ENCODE data around the gene WDR83.
"Not testable (repeated sequence)": the region's sequence is repeated elsewhere in the genome, so short reads cannot be mapped to it uniquely, and the experiment has no call there.

WDR83 gene

GRCh38 chr19:12692960-12693359 is 26.4 kb downstream of the WDR83 start:
- Mint-ChIP-seq H3K27me3 (no peaks in the 10 kb centered on the region), H3K9me3 (no peaks in the 10 kb centered on the region), H3K4me1 (peaks cover 6% of the 10 kb centered on the region), H3K27ac (no peak overlapping the region), H3K4me3 (no peak overlapping the region), H3K36me3 (no peaks in the 10 kb centered on the region)

GRCh38 chr19:12694641-12695040 is 28.0 kb downstream of the WDR83 start:
- Mint-ChIP-seq H3K4me3 (peak overlapping the region; percentile 90), H3K27ac (no peak overlapping the region), H3K36me3 (peaks cover 2% of the 10 kb centered on the region), H3K4me1 (peaks cover 13% of the 10 kb centered on the region), H3K9me3 (no peaks in the 10 kb centered on the region), H3K27me3 (no peaks in the 10 kb centered on the region)

GRCh38 chr19:12695096-12695495 is 28.5 kb downstream of the WDR83 start:
- Mint-ChIP-seq H3K27me3 (no peaks in the 10 kb centered on the region), H3K27ac (no peak overlapping the region), H3K36me3 (peaks cover 2% of the 10 kb centered on the region), H3K4me3 (peak overlapping the region; percentile 90), H3K4me1 (peaks cover 13% of the 10 kb centered on the region), H3K9me3 (no peaks in the 10 kb centered on the region)

- Mint-ChIP-seq H3K27ac (no peak overlapping the region), H3K36me3 (peaks cover 2% of the 10 kb centered on the region), H3K9me3 (no peaks in the 10 kb centered on the region), H3K4me3 (peak overlapping the region; percentile 90), H3K4me1 (peaks cover 13% of the 10 kb centered on the region), H3K27me3 (no peaks in the 10 kb centered on the region)
These were observed 28.9 kb downstream of the WDR83 start for GRCh38 chr19:12695514-12695913.

- H3K27ac Mint-ChIP-seq: peak overlapping the region; percentile 91
These were observed 29.4 kb downstream of the WDR83 start for GRCh38 chr19:12695997-12696365.

GRCh38 chr19:12696366-12697335 is 30.0 kb downstream of the WDR83 start, which contains the start of gene FBXW9:
FBXW9 (minus strand) TSS chr19:12696631; CDS start chr19:12696581, 50 bp downstream.
- Mint-ChIP-seq H3K4me3 (peak within 1 kb of the TSS; percentile 90), H3K9me3 (no peaks in the 10 kb centered on the region), H3K27ac (peak within 1 kb of the TSS; percentile 91), H3K27me3 (no peaks in the 10 kb centered on the region), H3K4me1 (peaks cover 13% of the 10 kb centered on the region), H3K36me3 (peaks cover 2% of the 10 kb centered on the region)

More at GRCh38 chr19:12695997-12696365, 29.4 kb downstream of the WDR83 start:
- Mint-ChIP-seq H3K4me1 (peaks cover 13% of the 10 kb centered on the region), H3K27me3 (no peaks in the 10 kb centered on the region), H3K9me3 (no peaks in the 10 kb centered on the region), H3K4me3 (peak overlapping the region; percentile 90), H3K36me3 (peaks cover 2% of the 10 kb centered on the region)

DNA sequence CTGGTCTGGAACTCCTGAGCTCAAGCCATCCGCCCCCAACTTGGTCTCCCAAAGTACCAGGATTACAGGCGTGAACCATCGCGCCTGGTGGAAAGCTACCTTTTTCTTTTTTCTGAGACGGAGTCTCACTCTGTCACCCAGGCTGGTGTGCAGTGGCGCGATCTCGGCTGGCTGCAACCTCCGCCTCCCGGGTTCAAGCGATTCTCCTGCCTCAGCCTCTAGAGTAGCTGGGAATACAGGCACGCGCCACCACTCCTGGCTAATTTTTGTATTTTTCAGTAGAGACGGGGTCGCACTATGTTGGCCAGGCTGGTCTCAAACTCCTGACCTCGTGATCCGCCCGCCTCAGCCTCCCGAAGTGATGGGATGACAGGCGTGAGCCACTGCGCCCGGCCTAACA is 30.8 kb downstream of the WDR83 start:
- peaks cover 13% of the 10 kb centered on the region for H3K4me1 Mint-ChIP-seq
- H3K27me3 Mint-ChIP-seq, H3K27ac Mint-ChIP-seq, H3K36me3 Mint-ChIP-seq, H3K9me3 Mint-ChIP-seq: not testable (repeated sequence)
- H3K4me3 Mint-ChIP-seq: peak overlapping the region; percentile 7

- Mint-ChIP-seq H3K36me3 (peaks cover 6% of the 10 kb centered on the region), H3K27me3 (no peaks in the 10 kb centered on the region), H3K4me3 (peak overlapping the region; percentile 77), H3K27ac (no peak overlapping the region), H3K9me3 (no peaks in the 10 kb centered on the region), H3K4me1 (peaks cover 13% of the 10 kb centered on the region)
These were observed 31.5 kb downstream of the WDR83 start for GRCh38 chr19:12698138-12698537.

GRCh38 chr19:12701596-12702282 is 35.1 kb downstream of the WDR83 start:
- Mint-ChIP-seq H3K4me1 (peaks cover 10% of the 10 kb centered on the region), H3K9me3 (no peaks in the 10 kb centered on the region), H3K4me3 (no peak overlapping the region), H3K27me3 (no peaks in the 10 kb centered on the region), H3K27ac (no peak overlapping the region), H3K36me3 (peaks cover 8% of the 10 kb centered on the region)

- Mint-ChIP-seq H3K27ac (peak overlapping the region; percentile 30), H3K4me1 (peaks cover 6% of the 10 kb centered on the region), H3K4me3 (no peak overlapping the region), H3K9me3 (no peaks in the 10 kb centered on the region), H3K36me3 (peaks cover 8% of the 10 kb centered on the region), H3K27me3 (no peaks in the 10 kb centered on the region)
These were observed 36.4 kb downstream of the WDR83 start for GRCh38 chr19:12703046-12703445.

DNA sequence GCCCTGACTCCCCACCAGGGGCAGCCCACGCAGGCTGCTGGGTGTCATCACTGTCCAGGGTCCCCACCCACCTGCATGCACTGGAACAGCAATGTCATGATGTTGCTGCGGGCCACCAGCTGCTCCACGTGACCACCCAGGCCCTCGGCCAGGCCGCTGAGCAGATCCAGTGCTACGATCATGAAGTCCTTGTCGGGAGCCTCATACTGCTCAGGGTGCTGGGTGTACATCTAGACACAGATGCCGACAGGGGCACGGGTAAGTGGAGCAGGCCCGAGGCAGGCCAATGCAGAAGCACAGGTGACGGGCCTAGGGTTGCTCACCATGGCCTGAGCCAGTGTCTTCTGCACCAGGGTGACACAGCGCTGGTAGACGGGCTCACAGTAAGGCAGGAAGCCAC is 38.6 kb downstream of the WDR83 start:
- Mint-ChIP-seq H3K9me3 (no peaks in the 10 kb centered on the region), H3K4me1 (no peaks in the 10 kb centered on the region), H3K36me3 (peaks cover 8% of the 10 kb centered on the region), H3K27me3 (no peaks in the 10 kb centered on the region), H3K4me3 (no peak overlapping the region), H3K27ac (no peak overlapping the region)

GRCh38 chr19:12705654-12706331 is 39.2 kb downstream of the WDR83 start:
- Mint-ChIP-seq H3K4me1 (no peaks in the 10 kb centered on the region), H3K27ac (no peak overlapping the region), H3K4me3 (no peak overlapping the region), H3K36me3 (peaks cover 11% of the 10 kb centered on the region), H3K27me3 (no peaks in the 10 kb centered on the region), H3K9me3 (no peaks in the 10 kb centered on the region)

DNA sequence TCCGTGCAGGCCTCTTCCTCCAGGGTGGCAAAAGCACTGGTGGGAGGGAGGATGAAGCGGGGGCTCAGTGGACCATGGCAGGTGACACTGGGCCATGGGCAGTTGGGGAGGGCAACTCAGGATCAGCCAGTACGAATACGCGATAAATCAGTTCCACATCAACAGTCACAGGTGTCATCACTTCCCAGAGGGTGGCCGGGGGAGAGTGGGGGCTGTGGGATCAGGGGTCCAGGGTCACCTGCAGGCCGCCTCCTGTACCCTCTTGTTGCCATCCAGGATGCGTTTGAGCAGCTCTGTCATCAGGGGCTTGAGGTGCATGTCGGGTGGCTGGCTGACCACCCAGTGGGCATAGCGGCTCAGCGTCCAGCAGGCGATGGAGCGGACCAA is 39.7 kb downstream of the WDR83 start:
- Mint-ChIP-seq H3K27me3 (no peaks in the 10 kb centered on the region), H3K4me1 (no peaks in the 10 kb centered on the region), H3K27ac (no peak overlapping the region), H3K9me3 (no peaks in the 10 kb centered on the region), H3K36me3 (peaks cover 11% of the 10 kb centered on the region), H3K4me3 (no peak overlapping the region)

DNA sequence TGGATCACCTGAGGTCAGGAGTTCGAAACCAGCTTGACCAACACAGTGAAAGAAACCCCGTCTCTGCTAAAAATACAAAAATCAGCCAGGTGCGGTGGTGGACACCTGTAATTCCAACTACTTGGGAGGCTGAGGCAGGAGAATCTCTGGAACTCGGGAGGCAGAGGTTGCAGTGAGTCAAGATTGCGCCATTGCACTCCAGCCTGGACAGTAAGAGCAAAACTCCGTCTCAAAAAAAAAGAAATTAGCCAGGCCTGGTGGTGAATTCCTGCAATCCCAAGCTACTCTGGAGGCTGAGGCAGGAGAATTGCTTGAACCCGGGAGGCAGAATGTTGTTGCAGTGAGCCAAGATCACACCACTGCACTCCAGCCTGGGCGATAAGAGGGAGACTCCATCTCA is 42.0 kb downstream of the WDR83 start:
- H3K4me3 Mint-ChIP-seq: no peak overlapping the region
- H3K27ac Mint-ChIP-seq: no peak overlapping the region
- H3K27me3 Mint-ChIP-seq: no peaks in the 10 kb centered on the region
- no peaks in the 10 kb centered on the region for H3K9me3 Mint-ChIP-seq
- peaks cover 5% of the 10 kb centered on the region for H3K36me3 Mint-ChIP-seq
- H3K4me1 Mint-ChIP-seq: no peaks in the 10 kb centered on the region

- Mint-ChIP-seq H3K27me3 (no peaks in the 10 kb centered on the region), H3K27ac (no peak overlapping the region), H3K36me3 (peaks cover 7% of the 10 kb centered on the region), H3K4me3 (no peak overlapping the region), H3K4me1 (no peaks in the 10 kb centered on the region), H3K9me3 (no peaks in the 10 kb centered on the region)
These were observed 44.6 kb downstream of the WDR83 start for GRCh38 chr19:12711187-12711586.

DNA sequence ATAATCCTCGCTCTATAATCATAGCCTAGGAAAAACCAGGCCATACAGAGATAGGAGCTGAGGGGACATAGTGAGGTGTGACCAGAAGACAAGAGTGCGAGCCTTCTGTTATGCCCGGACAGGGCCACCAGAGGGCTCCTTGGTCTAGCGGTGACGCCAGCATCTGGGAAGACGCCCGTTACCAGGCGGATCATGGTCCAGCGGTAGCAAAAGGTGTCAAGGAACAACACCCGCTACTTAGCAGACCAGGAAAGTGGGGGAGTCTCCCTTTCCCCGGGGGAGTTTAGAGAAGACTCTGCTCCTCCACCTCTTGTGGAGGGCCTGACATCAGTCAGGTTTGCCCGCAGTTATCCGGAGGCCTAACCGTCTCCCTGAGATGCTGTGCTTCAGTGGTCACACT is 45.5 kb downstream of the WDR83 start:
- H3K36me3 Mint-ChIP-seq, H3K9me3 Mint-ChIP-seq, H3K27ac Mint-ChIP-seq: not testable (repeated sequence)

More for the DNA sequence above, 45.5 kb downstream of the WDR83 start:
- H3K4me1 Mint-ChIP-seq, H3K27me3 Mint-ChIP-seq, H3K4me3 Mint-ChIP-seq: not testable (repeated sequence)
